Stimulated activated CD4-positive, alpha-beta T cell treated with anti-CD3 and anti-CD28 coated beads, Interleukin-12 subunit alpha, Interleukin-12 subunit beta, amount 100 ng/mL, for 4 hours (primary cell): ENCODE data around the gene C1QB.

Experiments
- DNase-seq: peaks from one replicate; pipeline ENCODE4 v3.0.0-alpha.2; 2020

C1QB gene

GRCh38 chr1:22652881-22653316 is at the start of gene C1QB:
Gene C1QB (plus strand): TSS chr1:22653236. CDS start chr1:22659463, 6,227 bp downstream.
- no peak for DNase-seq

- DNase-seq: no peak
Observed at GRCh38 chr1:22606161-22606560, 46.9 kb upstream of the C1QB start.

- no peak for DNase-seq
Observed at GRCh38 chr1:22607154-22607553, 45.9 kb upstream of the C1QB start.

- no peak for DNase-seq
Observed at GRCh38 chr1:22608361-22608760, 44.7 kb upstream of the C1QB start.

- DNase-seq: no peak
Observed at GRCh38 chr1:22609291-22609690, 43.7 kb upstream of the C1QB start.

GRCh38 chr1:22611530-22611947 is 41.5 kb upstream of the C1QB start:
- no peak for DNase-seq

GRCh38 chr1:22612671-22613571 is 40.1 kb upstream of the C1QB start:
- no peak for DNase-seq

- no peak for DNase-seq
Observed at GRCh38 chr1:22613572-22613918, 39.5 kb upstream of the C1QB start.

GRCh38 chr1:22613951-22614350 is 39.1 kb upstream of the C1QB start:
- no peak for DNase-seq

GRCh38 chr1:22615886-22616285 is 37.1 kb upstream of the C1QB start:
- DNase-seq: no peak

- no peak for DNase-seq
Observed at GRCh38 chr1:22616571-22616970, 36.5 kb upstream of the C1QB start.

- DNase-seq: no peak
Observed at GRCh38 chr1:22618056-22618455, 35.0 kb upstream of the C1QB start.

- no peak for DNase-seq
Observed at GRCh38 chr1:22619252-22619651, 33.8 kb upstream of the C1QB start.

GRCh38 chr1:22619798-22620197 is 33.2 kb upstream of the C1QB start:
- no peak for DNase-seq

- DNase-seq: no peak
Observed at GRCh38 chr1:22621761-22622160, 31.3 kb upstream of the C1QB start.

GRCh38 chr1:22625262-22625925 is 27.6 kb upstream of the C1QB start:
- no peak for DNase-seq

GRCh38 chr1:22626237-22627157 is 26.5 kb upstream of the C1QB start:
- DNase-seq: no peak

GRCh38 chr1:22627331-22627730 is 25.7 kb upstream of the C1QB start:
- no peak for DNase-seq

- DNase-seq: no peak
Observed at GRCh38 chr1:22628698-22629444, 24.2 kb upstream of the C1QB start.

GRCh38 chr1:22629886-22630285 is 23.1 kb upstream of the C1QB start:
- no peak for DNase-seq

- DNase-seq: no peak
Observed at GRCh38 chr1:22633697-22634463, 19.2 kb upstream of the C1QB start.

GRCh38 chr1:22635436-22635835 is 17.6 kb upstream of the C1QB start:
- no peak for DNase-seq
